ENCODE measurements around the gene GNAT2. TPM values are rescaled to one million over a fixed set of nuclear protein-coding genes. Genes with fewer than 3 reads are reported as not detected.

The GNAT2 gene
- total RNA-seq, 1 experiment from 2014 or later, result 0.52 TPM

- Histone ChIP-seq H3F3A (ENCODE audit: insufficient read depth, low read depth) (no peaks in the 10 kb centered on the region), H3K27ac (no peak overlapping the region), H3K79me2 (ENCODE audit: low read depth) (no peaks in the 10 kb centered on the region), H3K4me3 (no peak overlapping the region), H2AFZ (no peak overlapping the region), H3K27me3 (ENCODE audit: insufficient read depth, low read depth) (no peaks in the 10 kb centered on the region), H4K20me1 (ENCODE audit: insufficient read depth) (0 out of 2 replicates have a peak, but pooled peaks cover 6% of the 10 kb centered on the region), H3K4me2 (no peak overlapping the region), H3K4me1 (replicated peaks; ENCODE audit: insufficient read depth) (no peaks in the 10 kb centered on the region), H3K9me2 (ENCODE audit: insufficient read depth) (no peaks in the 10 kb centered on the region), H3K36me3 (ENCODE audit: low read depth) (peaks cover 26% of the 10 kb centered on the region), H3K9me3 (ENCODE audit: insufficient read depth, low read depth) (no peaks in the 10 kb centered on the region)
- peak in 1 of 2 experiments; percentile 30 for DNase-seq
- TF ChIP-seq, protein P1, sequence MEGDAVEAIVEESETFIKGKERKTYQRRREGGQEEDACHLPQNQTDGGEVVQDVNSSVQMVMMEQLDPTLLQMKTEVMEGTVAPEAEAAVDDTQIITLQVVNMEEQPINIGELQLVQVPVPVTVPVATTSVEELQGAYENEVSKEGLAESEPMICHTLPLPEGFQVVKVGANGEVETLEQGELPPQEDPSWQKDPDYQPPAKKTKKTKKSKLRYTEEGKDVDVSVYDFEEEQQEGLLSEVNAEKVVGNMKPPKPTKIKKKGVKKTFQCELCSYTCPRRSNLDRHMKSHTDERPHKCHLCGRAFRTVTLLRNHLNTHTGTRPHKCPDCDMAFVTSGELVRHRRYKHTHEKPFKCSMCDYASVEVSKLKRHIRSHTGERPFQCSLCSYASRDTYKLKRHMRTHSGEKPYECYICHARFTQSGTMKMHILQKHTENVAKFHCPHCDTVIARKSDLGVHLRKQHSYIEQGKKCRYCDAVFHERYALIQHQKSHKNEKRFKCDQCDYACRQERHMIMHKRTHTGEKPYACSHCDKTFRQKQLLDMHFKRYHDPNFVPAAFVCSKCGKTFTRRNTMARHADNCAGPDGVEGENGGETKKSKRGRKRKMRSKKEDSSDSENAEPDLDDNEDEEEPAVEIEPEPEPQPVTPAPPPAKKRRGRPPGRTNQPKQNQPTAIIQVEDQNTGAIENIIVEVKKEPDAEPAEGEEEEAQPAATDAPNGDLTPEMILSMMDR (conservative IDR thresholded peaks at IDR 0.05), result peak; percentile 53; the same call in 1 of the 2 replicates
- TF ChIP-seq EZH2 (IDR thresholded peaks at IDR 0.05; ENCODE audit: low read depth), result no peak
- CTCF ChIA-PET, result no interaction called here
- POLR2A ChIA-PET (ENCODE audit: unreplicated experiment), result no interaction called here
- no TSS peak for BruUV-seq (replicated peaks)
- intact Hi-C loops (cut with micrococcal nuclease; ENCODE audit: unreplicated experiment), result no loop called here
Observed at GRCh38 chr1:109598655-109599054, 20.8 kb downstream of the GNAT2 start.

- CTCF ChIA-PET, result no interaction called here
Observed at GRCh38 chr1:109598156-109598555, 21.3 kb downstream of the GNAT2 start.

DNA sequence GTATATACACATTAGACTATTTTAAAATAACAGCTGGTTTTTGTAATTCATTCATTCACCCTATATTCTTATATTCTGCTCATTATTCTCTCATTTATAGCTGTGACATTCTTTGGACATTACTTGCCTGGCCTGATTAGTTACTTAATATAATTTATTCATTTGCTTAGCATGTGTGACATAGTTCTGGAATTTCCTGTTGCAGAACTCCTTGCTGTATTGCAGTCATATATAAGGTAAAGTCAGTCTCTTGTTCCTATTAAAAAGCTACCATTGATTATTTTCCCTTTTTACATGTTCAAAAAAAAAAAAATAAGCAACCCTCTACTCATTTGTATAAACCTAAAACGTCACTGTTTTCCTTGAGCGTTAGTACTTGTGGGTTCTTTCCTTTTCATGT, 23.9 kb downstream of the GNAT2 start:
- Histone ChIP-seq H3K9me2 (ENCODE audit: insufficient read depth) (no peaks in the 10 kb centered on the region), H3K4me3 (no peak overlapping the region), H3K4me1 (replicated peaks; ENCODE audit: insufficient read depth) (no peaks in the 10 kb centered on the region), H3K4me2 (no peak overlapping the region), H3K79me2 (ENCODE audit: low read depth) (no peaks in the 10 kb centered on the region), H4K20me1 (ENCODE audit: insufficient read depth) (peaks cover 12% of the 10 kb centered on the region; the same call in 1 of the 2 replicates), H3F3A (ENCODE audit: insufficient read depth, low read depth) (0 out of 2 replicates have a peak, but pooled peaks cover 8% of the 10 kb centered on the region), H3K36me3 (ENCODE audit: low read depth) (peaks cover 56% of the 10 kb centered on the region), H3K27me3 (ENCODE audit: insufficient read depth, low read depth) (no peaks in the 10 kb centered on the region), H3K27ac (no peak overlapping the region), H2AFZ (no peak overlapping the region), H3K9me3 (ENCODE audit: insufficient read depth, low read depth) (no peaks in the 10 kb centered on the region)
- no TSS peak for BruUV-seq (replicated peaks)
- no peak for DNase-seq
- CTCF ChIA-PET, result interaction anchor here (0.6 kb wide), 1 partner anchor 389 kb away, joined by 3 read pairs; the partner anchor contains the start of gene AHCYL1
- POLR2A ChIA-PET (ENCODE audit: unreplicated experiment), result no interaction called here
- TF ChIP-seq, protein P1 (conservative IDR thresholded peaks at IDR 0.05), result no peak
- intact Hi-C loops (cut with micrococcal nuclease; ENCODE audit: unreplicated experiment), result no loop called here

More at GRCh38 chr1:109598156-109598555, 21.3 kb downstream of the GNAT2 start:
- no peaks in the 10 kb centered on the region for H3F3A ChIP-seq (ENCODE audit: insufficient read depth, low read depth)
- H3K4me3 ChIP-seq, result no peak overlapping the region
- no peak overlapping the region for H3K4me2 ChIP-seq
- peak in 1 of 2 experiments; percentile 21 for DNase-seq
- BruUV-seq (replicated peaks), result no TSS peak
- no peaks in the 10 kb centered on the region for H3K9me2 ChIP-seq (ENCODE audit: insufficient read depth)
- H3K36me3 ChIP-seq (ENCODE audit: low read depth), result peaks cover 31% of the 10 kb centered on the region
- H3K27me3 ChIP-seq (ENCODE audit: insufficient read depth, low read depth), result no peaks in the 10 kb centered on the region
- 0 out of 2 replicates have a peak, but pooled peaks cover 6% of the 10 kb centered on the region for H4K20me1 ChIP-seq (ENCODE audit: insufficient read depth)
- no peaks in the 10 kb centered on the region for H3K9me3 ChIP-seq (ENCODE audit: insufficient read depth, low read depth)
- H3K4me1 ChIP-seq (replicated peaks; ENCODE audit: insufficient read depth), result no peaks in the 10 kb centered on the region
- POLR2A ChIA-PET (ENCODE audit: unreplicated experiment), result interaction anchor here (0.6 kb wide), 1 partner anchor 561 kb away, joined by 7 read pairs; no protein-coding TSS in a partner anchor
- H3K79me2 ChIP-seq (ENCODE audit: low read depth), result no peaks in the 10 kb centered on the region
- no peak for TF ChIP-seq EZH2 (IDR thresholded peaks at IDR 0.05; ENCODE audit: low read depth)
- TF ChIP-seq, protein P1 (conservative IDR thresholded peaks at IDR 0.05), result no peak
- no peak overlapping the region for H2AFZ ChIP-seq
- H3K27ac ChIP-seq, result no peak overlapping the region
- intact Hi-C loops (cut with micrococcal nuclease; ENCODE audit: unreplicated experiment), result no loop called here

Data from PC-9 (cell line).